Endothelial cell of umbilical vein (primary cell): ENCODE results near the gene KANSL1L. TPM values are rescaled to one million over a fixed set of nuclear protein-coding genes. Genes with fewer than 3 reads are reported as not detected.

Experiments
- Bru-seq: library from RNA; stranded (reverse); fragments of 400-500 nt; gene quantifications from one replicate; lab custom pipeline; 2021; lab: Mats Ljungman, UMichigan
- BruChase-seq, 2 experiments: library from RNA; stranded (reverse); fragments of 400-500 nt; gene quantifications; one replicate each; lab custom pipeline; 2021; lab: Mats Ljungman, UMichigan
- BruUV-seq: library from RNA; stranded (reverse); fragments of 400-500 nt; replicated peaks from 2 replicates; lab custom pipeline; 2021; lab: Mats Ljungman, UMichigan
- CTCF ChIA-PET: fragments of 300-600, 350-600 bp; sonication (Branson Sonifier 250); formaldehyde crosslinking; loops from one replicate; lab custom pipeline; 2021; ENCODE audit warnings: antibody characterized with exemption, inconsistent platforms; lab: Charles Lee
- POLR2A ChIA-PET: fragments of 300-600, 350-600 bp; sonication (Branson Sonifier 250); formaldehyde crosslinking; loops from one replicate; lab custom pipeline; 2021; ENCODE audit warnings: antibody characterized with exemption, inconsistent platforms; lab: Charles Lee
- DNase-seq: peaks from one replicate; pipeline ENCODE4 v3.0.0-alpha.2; 2011; ENCODE audit warnings: low read depth, low spot score
- FAIRE-seq: peaks from 2 replicates; lab custom pipeline; 2011; peaks lifted over from hg19 to GRCh38; lab: Jason Lieb, UNC
- H2AFZ ChIP-seq: 2 replicates; pipeline ENCODE4 v1.6.0; 2012; ENCODE audit warnings: low read depth, low read length, control low read depth, inconsistent platforms
- H3K27ac ChIP-seq: 2 replicates; pipeline ENCODE4 v1.5.1; 2011; ENCODE audit warnings: low read depth, mild to moderate bottlenecking, control low read depth, low read length, moderate library complexity; ENCODE audit not compliant: insufficient read depth
- H3K27me3 ChIP-seq, 2 experiments: 2 replicates each; pipeline versions ENCODE4 v1.6.0 to v1.6.1; 2011; ENCODE audit warnings: low read length in 2 of 2, mixed read lengths in 1 of 2; ENCODE audit not compliant: control insufficient read depth in 2 of 2, insufficient read depth in 2 of 2
- H3K36me3 ChIP-seq, 2 experiments: 2 replicates in 1 of 2; 3 replicates in 1 of 2; pipeline ENCODE4 v1.5.1; 2011; ENCODE audit warnings: low read length in 2 of 2, mild to moderate bottlenecking in 1 of 2, moderate library complexity in 1 of 2; ENCODE audit not compliant: control insufficient read depth in 2 of 2, insufficient read depth in 2 of 2; ENCODE audit errors: extremely low read depth in 1 of 2
- H3K4me1 ChIP-seq: 3 replicates; pipeline ENCODE4 v1.5.1; 2011; ENCODE audit warnings: mild to moderate bottlenecking, low read length; ENCODE audit not compliant: control insufficient read depth, insufficient read depth; ENCODE audit errors: extremely low read depth
- H3K4me2 ChIP-seq: 2 replicates; pipeline ENCODE4 v1.6.1; 2011; ENCODE audit warnings: low read length, control low read depth, mixed read lengths; ENCODE audit not compliant: insufficient read depth
- H3K4me3 ChIP-seq, 3 experiments: fragments of 200-600 bp in 1 of 3; sonication (generic), shearing (Covaris generic) in 1 of 3; replicated peaks in 1 of 3; 2 replicates each; pipeline ENCODE4 v1.5.1; 2011 to 2016; ENCODE audit warnings: control low read depth in 3 of 3, low read length in 3 of 3, mild to moderate bottlenecking in 2 of 3, inconsistent platforms in 1 of 3, low read depth in 1 of 3, moderate library complexity in 1 of 3; ENCODE audit not compliant: insufficient read depth in 1 of 3
- H3K79me2 ChIP-seq: 2 replicates; pipeline ENCODE4 v1.6.0; 2012; ENCODE audit warnings: low read length, inconsistent platforms; ENCODE audit not compliant: control insufficient read depth, insufficient read depth
- H3K9ac ChIP-seq: replicated peaks from 2 replicates; pipeline ENCODE3; 2011; ENCODE audit warnings: low read length, control low read depth; ENCODE audit not compliant: insufficient read depth; ENCODE audit errors: extremely low read depth
- H3K9me1 ChIP-seq: replicated peaks from 3 replicates; pipeline ENCODE4 v1.6.0; 2011; ENCODE audit warnings: mild to moderate bottlenecking, low read length; ENCODE audit not compliant: control insufficient read depth, insufficient read depth; ENCODE audit errors: extremely low read depth
- H3K9me3 ChIP-seq: replicated peaks from 2 replicates; pipeline ENCODE4 v1.5.1; 2012; ENCODE audit warnings: low read length, inconsistent platforms; ENCODE audit not compliant: control insufficient read depth, insufficient read depth
- H4K20me1 ChIP-seq: replicated peaks from 2 replicates; pipeline ENCODE3; 2011; ENCODE audit warnings: mild to moderate bottlenecking, low read length; ENCODE audit not compliant: control insufficient read depth, insufficient read depth; ENCODE audit errors: extremely low read depth
- MAX ChIP-seq: IDR thresholded peaks from 2 replicates; pipeline ENCODE4 v1.6.1; 2011; ENCODE audit not compliant: insufficient read depth, insufficient read length
- POLR2A ChIP-seq: IDR thresholded peaks from 2 replicates; pipeline ENCODE4 v1.6.1; 2012; ENCODE audit warnings: low read depth, mild to moderate bottlenecking, control low read depth, low read length
- POLR2AphosphoS5 ChIP-seq: IDR thresholded peaks from 2 replicates; pipeline ENCODE4 v1.6.1; 2012; ENCODE audit warnings: low read depth, mild to moderate bottlenecking, control low read depth, low read length, moderate library complexity; ENCODE audit not compliant: insufficient read depth
- dilution Hi-C: fragments of 300-500 bp; cut with MboI; formaldehyde crosslinking; loops from one replicate; pipeline ENCODE4 v1.15.0; 2019; ENCODE audit warnings: low sequenced_read_pairs; ENCODE audit not compliant: extremely low pct_ligation_motif_present
- intact Hi-C: fragments of 100-400 bp; cut with micrococcal nuclease; formaldehyde crosslinking; loops from one replicate; pipeline ENCODE4 v1.10.0; 2022
- long read RNA-seq: library from polyadenylated mRNA; stranded (forward); transcript quantifications from one replicate; pipeline ENCODE4 v2.0.0, GENCODE V29; 2021
- polyA minus RNA-seq, 3 experiments: library from RNA; depleted of rRNA, polyadenylated mRNA; stranded (reverse); fragments of >200 nt; gene quantifications; 1 replicate in 1 of 3; 2 replicates in 2 of 3; pipeline ENCODE4 v1.2.3, GENCODE V29; 2011
- polyA plus RNA-seq, 4 experiments: library from polyadenylated mRNA; depleted of rRNA in 3 of 4; stranded (reverse) in 3 of 4; unstranded in 1 of 4; fragments of >200 nt; gene quantifications; 2 replicates each; pipeline versions ENCODE4 v1.2.1 to v1.2.3, GENCODE V29; 2011 to 2012; ENCODE audit warnings: missing spikeins in 1 of 4
- total RNA-seq: library from RNA; stranded (reverse); gene quantifications from 2 replicates; pipeline ENCODE4 v1.2.3, GENCODE V29; 2021

KANSL1L gene
- total RNA-seq (13.4 and 14.0 TPM in 2 replicates), polyA plus RNA-seq (2.7 and 4.3 TPM in 2 replicates), polyA minus RNA-seq (15.5 and 15.8 TPM in 2 replicates), Bru-seq, nascent RNA (percentile 67 among the genes with signal in this experiment), BruChase-seq, experiment 1, labeled RNA remaining after a 6-hour chase (percentile 51 among the genes with signal in this experiment), BruChase-seq, experiment 2, labeled RNA remaining after a 2-hour chase (percentile 57 among the genes with signal in this experiment)
- polyA plus RNA-seq (2011; cell fraction: cytosol; rRNA removed), result 6.7 and 6.9 TPM in 2 replicates
- polyA plus RNA-seq (2011; cell fraction: nucleus; rRNA removed), result 17.3 and 20.3 TPM in 2 replicates
- polyA plus RNA-seq (2012), result 4.3 and 6.3 TPM in 2 replicates
- 9.1 TPM for polyA minus RNA-seq (2011; cell fraction: cytosol; rRNA and poly(A)+ RNA removed)
- polyA minus RNA-seq (2011; cell fraction: nucleus; rRNA and poly(A)+ RNA removed), result 30.0 and 48.8 TPM in 2 replicates
- long read RNA-seq, partial matches to known transcripts, result 1 of 13 reads
- long read RNA-seq, other reads (novel, unspliced or antisense), result 12 of 13 reads

- no peaks in the 10 kb centered on the region for H3K9me3 ChIP-seq
- H3K27me3 ChIP-seq, result peaks cover 0 to 2% of the 10 kb centered on the region in 2 experiments
- peak within 1 kb of the TSS; percentile 89 for H2AFZ ChIP-seq
- intact Hi-C loops (loop anchor here (1.0 to 10.0 kb wide), 8 partner anchors 24 to 1917 kb away; partner anchors contain the start of genes IDH1, MAP2 and RPE), dilution Hi-C loops (no loop called here)
- H3K9me1 ChIP-seq, result no peaks in the 10 kb centered on the region
- ChIA-PET CTCF (interaction anchor here (0.8 to 2.2 kb wide), 7 partner anchors 13 to 173 kb away, joined by 3 to 8 read pairs (median 5); no protein-coding TSS in a partner anchor), POLR2A (interaction anchor here (0.6 to 0.8 kb wide), 5 partner anchors 9 to 748 kb away, joined by 3 read pairs; no protein-coding TSS in a partner anchor)
- peak within 1 kb of the TSS; percentile 99 for H3K4me2 ChIP-seq
- H4K20me1 ChIP-seq, result no peaks in the 10 kb centered on the region
- FAIRE-seq, result peak; percentile 78
- H3K4me3 ChIP-seq, result peak within 1 kb of the TSS; percentile 83 to 96 (median 92)
- peak; percentile 97 for DNase-seq
- TSS peak; percentile 53 for BruUV-seq
- peaks cover 22% of the 10 kb centered on the region for H3K79me2 ChIP-seq
- no peaks in the 10 kb centered on the region for H3K36me3 ChIP-seq
- peak within 1 kb of the TSS; percentile 96 for H3K9ac ChIP-seq
- H3K27ac ChIP-seq, result peak within 1 kb of the TSS; percentile 87
- peaks cover 12% of the 10 kb centered on the region for H3K4me1 ChIP-seq
- no peak for TF ChIP-seq MAX
- TF ChIP-seq POLR2AphosphoS5, result peak; percentile 77
- peak; percentile 57 for TF ChIP-seq POLR2A
Measured at GRCh38 chr2:210171309-210172218, at the start of gene KANSL1L. Gene KANSL1L, minus strand, starts transcription at chr2:210171409. Its CDS starts 16,827 bp downstream, at chr2:210154582.
